GM12878 (cell line): ENCODE measurements around the gene MSH5. TPM values are rescaled to one million over a fixed set of nuclear protein-coding genes. Genes with fewer than 3 reads are reported as not detected.

Experiments
- ATAC-seq: fragments of 200-7000 bp; cut with Tn5 transposase; 3 replicates; pipeline ENCODE4 v1.9.1; 2020; ENCODE audit warnings: mild to moderate bottlenecking, moderate library complexity
- BruUV-seq: library from RNA; stranded (reverse); fragments of 400-500 nt; replicated peaks from 2 replicates; lab custom pipeline; 2021; lab: Mats Ljungman, UMichigan
- CTCF ChIA-PET: fragments of 300-600 bp; sonication (Branson Sonifier 250); formaldehyde crosslinking; extraction: SDS; loops from one replicate; lab custom pipeline; 2021; ENCODE audit warnings: inconsistent platforms; lab: Yijun Ruan, JAX
- POLR2A ChIA-PET: fragments of 350-600 bp; formaldehyde crosslinking; extraction: SDS; loops from one replicate; lab custom pipeline; 2021; ENCODE audit warnings: inconsistent platforms; lab: Charles Lee
- RAD21 ChIA-PET: fragments of 300-600 bp; sonication (Branson Sonifier 250); formaldehyde crosslinking; loops from one replicate; lab custom pipeline; 2023; ENCODE audit warnings: antibody characterized with exemption; ENCODE audit not compliant: unreplicated experiment; lab: Charles Lee
- SMC1A ChIA-PET: fragments of 300-600 bp; sonication (Branson Sonifier 250); formaldehyde crosslinking; loops from one replicate; lab custom pipeline; 2023; ENCODE audit not compliant: unreplicated experiment, uncharacterized antibody; lab: Charles Lee
- DNase-seq: peaks from one replicate; pipeline ENCODE4 v3.0.0-alpha.2; 2011; ENCODE audit warnings: low read depth, low spot score
- FAIRE-seq: peaks from 3 replicates; lab custom pipeline; 2011; peaks lifted over from hg19 to GRCh38; lab: Jason Lieb, UNC
- H2AFZ ChIP-seq: 2 replicates; pipeline ENCODE4 v1.6.0; 2011; ENCODE audit warnings: low read depth, low read length, control low read depth; ENCODE audit not compliant: control insufficient read depth
- H3K27ac ChIP-seq: 2 replicates; pipeline ENCODE4 v1.5.1; 2011; ENCODE audit warnings: control low read depth; ENCODE audit not compliant: control insufficient read depth, insufficient read depth
- H3K27me3 ChIP-seq, 2 experiments: replicated peaks in 1 of 2; 2 replicates each; pipeline versions ENCODE4 v1.6.0 to v1.6.1; 2011; ENCODE audit warnings: low read length in 1 of 2; ENCODE audit not compliant: control insufficient read depth in 2 of 2, insufficient read depth in 2 of 2
- H3K36me3 ChIP-seq, 2 experiments: 2 replicates each; pipeline ENCODE4 v1.5.1; 2011; ENCODE audit warnings: low read length in 1 of 2; ENCODE audit not compliant: control insufficient read depth in 2 of 2, insufficient read depth in 2 of 2
- H3K4me1 ChIP-seq: 2 replicates; pipeline ENCODE4 v1.6.1; 2011; ENCODE audit warnings: mild to moderate bottlenecking, low read length, moderate library complexity, mixed read lengths; ENCODE audit not compliant: control insufficient read depth, insufficient read depth
- H3K4me2 ChIP-seq: 2 replicates; pipeline ENCODE4 v1.6.0; 2011; ENCODE audit warnings: control low read depth; ENCODE audit not compliant: control insufficient read depth, insufficient read depth
- H3K4me3 ChIP-seq: fragments of 200-600 bp; sonication (generic); 2 replicates; pipeline ENCODE4 v1.5.1; 2016
- H3K79me2 ChIP-seq: 2 replicates; pipeline ENCODE4 v1.6.0; 2011; ENCODE audit warnings: low read length; ENCODE audit not compliant: control insufficient read depth, insufficient read depth
- H3K9ac ChIP-seq: 2 replicates; pipeline ENCODE4 v1.8.0; 2011; ENCODE audit warnings: low read length, control low read depth, mixed read lengths; ENCODE audit not compliant: control insufficient read depth, insufficient read depth
- H3K9me3 ChIP-seq: replicated peaks from 3 replicates; pipeline ENCODE4 v1.5.1; 2011; ENCODE audit warnings: mild to moderate bottlenecking, low read length; ENCODE audit not compliant: control insufficient read depth, insufficient read depth
- H4K20me1 ChIP-seq: 2 replicates; pipeline ENCODE4 v1.6.0; 2011; ENCODE audit not compliant: control insufficient read depth, insufficient read depth
- FOXK2 ChIP-seq: fragments of 450-650 bp; IDR thresholded peaks from 2 replicates; pipeline ENCODE4 v1.6.1; 2017; ENCODE audit warnings: mild to moderate bottlenecking, moderate library complexity
- GATAD2B ChIP-seq: fragments of 450-650 bp; conservative IDR thresholded peaks from 2 replicates; pipeline ENCODE4 v1.6.1; 2017; ENCODE audit warnings: low read depth, mild to moderate bottlenecking, moderate library complexity
- IRF4 ChIP-seq: IDR thresholded peaks from 2 replicates; pipeline ENCODE4 v1.6.1; 2011; ENCODE audit warnings: low read depth, low read length
- KDM1A ChIP-seq: fragments of 200-600 bp; sonication (generic); IDR thresholded peaks from 2 replicates; pipeline ENCODE4 v1.6.1; 2016; ENCODE audit warnings: borderline replicate concordance
- PAX8 ChIP-seq: fragments of 450-650 bp; IDR thresholded peaks from 2 replicates; pipeline ENCODE4 v1.6.1; 2017; ENCODE audit warnings: mild to moderate bottlenecking, moderate library complexity
- SMAD1 ChIP-seq: fragments of 450-650 bp; IDR thresholded peaks from 2 replicates; pipeline ENCODE4 v1.6.1; 2018; ENCODE audit warnings: mild to moderate bottlenecking, low read depth; ENCODE audit not compliant: partially characterized antibody
- TCF7 ChIP-seq: IDR thresholded peaks from 2 replicates; pipeline ENCODE4 v1.6.1; 2014; ENCODE audit warnings: antibody characterized with exemption, borderline replicate concordance
- ZNF24 ChIP-seq: fragments of 450-650 bp; IDR thresholded peaks from 2 replicates; pipeline ENCODE4 v1.6.1; 2017; ENCODE audit warnings: antibody characterized with exemption, mild to moderate bottlenecking
- WGBS: methylation state at CpG from one replicate; pipeline ENCODE4 v1.1.6; 2016; ENCODE audit warnings: low lambda C conversion rate; ENCODE audit not compliant: insufficient replicate concordance, insufficient coverage; ENCODE audit errors: missing lambda C conversion rate; 5-methylcytosine and 5-hydroxymethylcytosine counted together
- in situ Hi-C: fragments of 300-500 bp; cut with MboI; formaldehyde crosslinking; loops from 9 replicates; pipeline ENCODE4 v1.14.3; 2018; ENCODE audit warnings: mixed read lengths
- intact Hi-C: fragments of 100-400 bp; cut with micrococcal nuclease; formaldehyde crosslinking; loops from one replicate; pipeline ENCODE4 v1.14.2; 2022; ENCODE audit not compliant: unreplicated experiment
- polyA plus RNA-seq, 11 experiments: library from polyadenylated mRNA; depleted of rRNA in 4 of 11; unstranded in 6 of 11; stranded (reverse) in 5 of 11; fragments of >200 nt; fragmentation: Nextera tagmentation in 4 of 11; fragmentation: Illumina TruSeq in 1 of 11; extraction: Ambion mirVana in 4 of 11; extraction: Trizol in 1 of 11; gene quantifications; 1 replicate in 1 of 11; 2 replicates in 10 of 11; pipeline versions ENCODE4 v1.2.1 to v1.2.3, GENCODE V29; 2011 to 2016; ENCODE audit warnings: inconsistent platforms in 2 of 11, missing spikeins in 2 of 11, low read depth in 1 of 11
- total RNA-seq, 4 experiments: library from RNA; depleted of rRNA in 3 of 4; stranded (reverse); fragments of >200 nt in 3 of 4; fragmentation: Illumina TruSeq in 1 of 4; extraction: Trizol in 1 of 4; gene quantifications; 2 replicates each; pipeline versions ENCODE4 v1.2.1 to v1.2.3, GENCODE V29; 2013 to 2021
- TF ChIP-seq, protein P1 (sequence below): fragments of 450-650 bp; formaldehyde crosslinking; IDR thresholded peaks from 2 replicates; pipeline ENCODE4 v1.4.0; 2022; ENCODE audit warnings: mild to moderate bottlenecking, moderate library complexity
- TF ChIP-seq, protein P2 (sequence below): fragments of 450-650 bp; IDR thresholded peaks from 2 replicates; pipeline ENCODE4 v1.6.1; 2017; ENCODE audit warnings: antibody characterized with exemption, mild to moderate bottlenecking, moderate library complexity

Gene MSH5
- total and polyA plus RNA-seq, 10 of the 15 experiments (the other 5 are each of a cell fraction or from before 2014, with no cell fraction given) = 9.1 to 52.7 (median 30.0) TPM

DNA sequence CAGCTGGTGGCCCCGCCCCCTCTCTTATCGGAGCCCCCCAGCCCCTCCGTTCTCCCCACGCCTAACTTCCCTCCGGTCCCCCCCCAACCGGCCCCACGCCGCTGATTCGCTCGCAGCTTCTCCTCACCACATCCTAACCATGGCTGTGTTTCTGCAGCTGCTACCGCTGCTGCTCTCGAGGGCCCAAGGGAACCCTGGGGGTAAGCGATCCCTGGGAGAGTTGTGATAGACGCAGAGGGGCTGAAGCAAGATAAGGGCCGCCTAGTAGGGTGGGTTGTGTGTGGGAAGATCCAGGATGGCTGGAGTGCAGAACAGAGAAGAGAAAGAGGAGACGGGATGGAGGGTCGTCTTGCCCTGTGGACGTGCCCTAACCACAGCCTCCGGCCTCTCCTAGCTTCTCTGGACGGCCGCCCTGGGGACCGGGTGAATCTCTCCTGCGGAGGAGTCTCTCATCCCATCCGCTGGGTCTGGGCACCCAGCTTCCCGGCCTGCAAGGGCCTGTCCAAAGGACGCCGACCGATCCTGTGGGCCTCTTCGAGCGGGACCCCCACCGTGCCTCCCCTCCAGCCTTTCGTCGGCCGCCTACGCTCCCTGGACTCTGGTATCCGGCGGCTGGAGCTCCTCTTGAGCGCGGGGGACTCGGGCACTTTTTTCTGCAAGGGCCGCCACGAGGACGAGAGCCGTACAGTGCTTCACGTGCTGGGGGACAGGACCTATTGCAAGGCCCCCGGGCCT, 16.4 kb upstream of the MSH5 start, which contains the start of gene MPIG6B:
Gene MPIG6B, plus strand, starts transcription at position 129 of the 735 bp plus-strand sequence. Its CDS starts 11 bp downstream, at position 140.
- H3K27me3 ChIP-seq = no peaks in the 10 kb centered on the region; a peak in 1 of 4 replicates
- ChIA-PET CTCF (interaction anchor here (1.2 to 2.8 kb wide), 2 partner anchors 9 to 47 kb away, joined by 5 to 12 read pairs; no protein-coding TSS in a partner anchor), RAD21 (interaction anchor here (1.5 kb wide), 1 partner anchor 46 kb away, joined by 3 read pairs; no protein-coding TSS in a partner anchor), SMC1A (interaction anchor here (0.7 to 2.0 kb wide), 5 partner anchors 8 to 47 kb away, joined by 3 to 7 read pairs (median 5); partner anchors contain the start of genes LY6G6D and LY6G6F), POLR2A (interaction anchor here (0.6 to 1.1 kb wide), 2 partner anchors 72 to 675 kb away, joined by 4 to 7 read pairs; partner anchors contain the start of gene BAG6)
- H3K4me1 ChIP-seq = peaks cover 15% of the 10 kb centered on the region
- H3K4me3 ChIP-seq = no peak within 1 kb of the TSS
- no peaks in the 10 kb centered on the region for H4K20me1 ChIP-seq
- no peak for ATAC-seq
- no peak within 1 kb of the TSS for H3K27ac ChIP-seq
- no peak within 1 kb of the TSS for H3K4me2 ChIP-seq
- H3K79me2 ChIP-seq = no peaks in the 10 kb centered on the region
- intact Hi-C loops (no loop called here), in situ Hi-C loops (no loop called here)
- no peaks in the 10 kb centered on the region for H3K9me3 ChIP-seq
- no peak within 1 kb of the TSS for H2AFZ ChIP-seq
- no TSS peak for BruUV-seq
- no peak within 1 kb of the TSS for H3K9ac ChIP-seq
- FAIRE-seq = no peak
- DNase-seq = no peak
- TF ChIP-seq KDM1A (no peak), GATAD2B (no peak), PAX8 (no peak), IRF4 (no peak), FOXK2 (no peak), TCF7 (no peak), SMAD1 (no peak), ZNF24 (no peak)
- TF ChIP-seq, protein P1, sequence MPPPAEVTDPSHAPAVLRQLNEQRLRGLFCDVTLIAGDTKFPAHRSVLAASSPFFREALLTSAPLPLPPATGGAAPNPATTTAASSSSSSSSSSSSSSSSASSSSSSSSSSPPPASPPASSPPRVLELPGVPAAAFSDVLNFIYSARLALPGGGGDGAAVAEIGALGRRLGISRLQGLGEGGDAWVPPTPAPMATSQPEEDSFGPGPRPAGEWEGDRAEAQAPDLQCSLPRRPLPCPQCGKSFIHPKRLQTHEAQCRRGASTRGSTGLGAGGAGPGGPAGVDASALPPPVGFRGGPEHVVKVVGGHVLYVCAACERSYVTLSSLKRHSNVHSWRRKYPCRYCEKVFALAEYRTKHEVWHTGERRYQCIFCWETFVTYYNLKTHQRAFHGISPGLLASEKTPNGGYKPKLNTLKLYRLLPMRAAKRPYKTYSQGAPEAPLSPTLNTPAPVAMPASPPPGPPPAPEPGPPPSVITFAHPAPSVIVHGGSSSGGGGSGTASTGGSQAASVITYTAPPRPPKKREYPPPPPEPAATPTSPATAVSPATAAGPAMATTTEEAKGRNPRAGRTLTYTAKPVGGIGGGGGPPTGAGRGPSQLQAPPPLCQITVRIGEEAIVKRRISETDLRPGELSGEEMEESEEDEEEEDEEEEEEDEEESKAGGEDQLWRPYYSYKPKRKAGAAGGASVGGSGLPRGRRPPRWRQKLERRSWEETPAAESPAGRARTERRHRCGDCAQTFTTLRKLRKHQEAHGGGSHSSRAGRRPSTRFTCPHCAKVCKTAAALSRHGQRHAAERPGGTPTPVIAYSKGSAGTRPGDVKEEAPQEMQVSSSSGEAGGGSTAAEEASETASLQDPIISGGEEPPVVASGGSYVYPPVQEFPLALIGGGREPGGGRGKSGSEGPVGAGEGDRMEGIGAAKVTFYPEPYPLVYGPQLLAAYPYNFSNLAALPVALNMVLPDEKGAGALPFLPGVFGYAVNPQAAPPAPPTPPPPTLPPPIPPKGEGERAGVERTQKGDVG (CRISPR knock-in tag) = no peak
- TF ChIP-seq, protein P2, sequence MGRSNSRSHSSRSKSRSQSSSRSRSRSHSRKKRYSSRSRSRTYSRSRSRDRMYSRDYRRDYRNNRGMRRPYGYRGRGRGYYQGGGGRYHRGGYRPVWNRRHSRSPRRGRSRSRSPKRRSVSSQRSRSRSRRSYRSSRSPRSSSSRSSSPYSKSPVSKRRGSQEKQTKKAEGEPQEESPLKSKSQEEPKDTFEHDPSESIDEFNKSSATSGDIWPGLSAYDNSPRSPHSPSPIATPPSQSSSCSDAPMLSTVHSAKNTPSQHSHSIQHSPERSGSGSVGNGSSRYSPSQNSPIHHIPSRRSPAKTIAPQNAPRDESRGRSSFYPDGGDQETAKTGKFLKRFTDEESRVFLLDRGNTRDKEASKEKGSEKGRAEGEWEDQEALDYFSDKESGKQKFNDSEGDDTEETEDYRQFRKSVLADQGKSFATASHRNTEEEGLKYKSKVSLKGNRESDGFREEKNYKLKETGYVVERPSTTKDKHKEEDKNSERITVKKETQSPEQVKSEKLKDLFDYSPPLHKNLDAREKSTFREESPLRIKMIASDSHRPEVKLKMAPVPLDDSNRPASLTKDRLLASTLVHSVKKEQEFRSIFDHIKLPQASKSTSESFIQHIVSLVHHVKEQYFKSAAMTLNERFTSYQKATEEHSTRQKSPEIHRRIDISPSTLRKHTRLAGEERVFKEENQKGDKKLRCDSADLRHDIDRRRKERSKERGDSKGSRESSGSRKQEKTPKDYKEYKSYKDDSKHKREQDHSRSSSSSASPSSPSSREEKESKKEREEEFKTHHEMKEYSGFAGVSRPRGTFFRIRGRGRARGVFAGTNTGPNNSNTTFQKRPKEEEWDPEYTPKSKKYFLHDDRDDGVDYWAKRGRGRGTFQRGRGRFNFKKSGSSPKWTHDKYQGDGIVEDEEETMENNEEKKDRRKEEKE = no peak
- 76% methylated on average over 32 of the region's 46 CpGs for WGBS
- no peaks in the 10 kb centered on the region; a peak in 2 of 4 replicates for H3K36me3 ChIP-seq
